OCI-LY1 (cell line): ENCODE data around the gene KRTAP12-2.

Experiments used
- CTCF ChIP-seq: fragments of 200-600 bp; sonication (generic), shearing (Covaris generic); IDR thresholded peaks from 2 replicates; pipeline ENCODE4 v1.5.1; 2017; ENCODE audit warnings: mild to moderate bottlenecking, antibody characterized with exemption, low read length, moderate library complexity, mixed read lengths
- EZH2 ChIP-seq: fragments of 200-600 bp; sonication (generic), shearing (Covaris generic); IDR thresholded peaks from 2 replicates; pipeline ENCODE4 v1.8.0; 2017; ENCODE audit warnings: borderline replicate concordance, mixed run types, mild to moderate bottlenecking, antibody characterized with exemption, low read length, moderate library complexity, mixed read lengths

DNA sequence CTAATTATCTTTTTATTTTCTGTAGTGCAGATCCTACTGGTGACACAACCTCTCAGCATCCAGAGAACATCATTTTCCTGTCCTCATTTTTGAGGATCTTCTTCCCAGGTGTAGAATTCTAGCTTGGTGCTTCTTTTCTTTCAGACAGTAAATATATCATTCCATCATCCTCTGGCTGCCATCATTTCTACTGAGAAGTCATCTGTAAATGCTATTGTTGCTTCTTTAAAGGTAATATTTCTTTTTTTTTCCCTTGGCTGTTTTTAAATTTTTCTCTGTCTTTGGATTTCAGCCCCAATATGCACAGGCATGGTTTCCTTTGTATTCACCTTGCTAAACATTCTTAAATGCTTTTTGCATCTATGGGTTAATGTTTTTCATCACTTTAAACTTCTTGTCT is 43.2 kb downstream of the KRTAP12-2 start:
- TF ChIP-seq CTCF, result no peak
- no peak for TF ChIP-seq EZH2
